Measurements from ENCODE around the gene RAD1. TPM values are rescaled to one million over a fixed set of nuclear protein-coding genes. Genes with fewer than 3 reads are reported as not detected.

The RAD1 gene
- total RNA-seq, 4 donors from 2014 or later = 11.4 to 29.9 (median 17.7) TPM

DNA sequence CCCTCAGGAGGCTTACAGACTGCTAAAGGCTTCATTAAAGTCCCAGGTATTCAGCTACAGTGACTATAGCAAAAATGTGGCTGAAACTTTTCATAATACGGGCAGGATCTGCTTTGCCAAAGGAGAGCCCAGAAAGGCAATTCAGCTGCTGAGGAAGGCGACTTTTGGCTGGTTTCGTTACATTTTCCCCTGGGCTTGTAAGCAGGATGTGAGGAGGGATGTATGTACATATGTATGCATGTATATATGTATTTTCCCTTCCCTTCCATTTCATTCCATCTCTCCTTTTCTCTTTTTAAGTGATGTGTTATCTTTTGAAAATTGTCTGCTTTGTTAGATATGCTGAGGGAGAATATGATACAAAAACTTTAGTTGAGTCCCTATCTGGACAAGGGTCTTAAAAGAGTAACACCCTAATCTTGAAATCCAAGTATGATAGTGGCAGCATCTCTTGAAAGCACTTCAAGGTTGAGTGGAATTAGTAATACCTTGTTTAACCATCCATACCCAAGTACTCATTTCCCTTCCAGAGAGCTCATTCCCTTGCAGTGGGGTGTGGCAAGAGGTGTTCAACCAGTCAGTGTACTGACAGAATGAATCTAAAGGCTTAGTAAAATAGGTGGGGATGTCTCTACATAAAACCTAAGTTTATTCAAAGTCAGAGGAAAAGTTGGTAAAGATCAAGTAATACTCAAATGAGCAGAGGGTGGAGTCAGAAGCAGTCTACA lies 28.7 kb downstream of the RAD1 start:
- no peaks in the 10 kb centered on the region for H3K9me3 ChIP-seq
- H3K36me3 ChIP-seq = no peaks in the 10 kb centered on the region
- no peak for DNase-seq (ENCODE audit: low spot score in 2 of 2)
- H3K27me3 ChIP-seq = no peaks in the 10 kb centered on the region
- H3K27ac ChIP-seq = no peak overlapping the region
- H3K4me1 ChIP-seq = peaks cover 2% of the 10 kb centered on the region
- WGBS = 87% methylated on average over 3 of the region's 3 CpGs
- TF ChIP-seq EP300 (IDR thresholded peaks at IDR 0.05) = no peak
- no peak for TF ChIP-seq POLR2AphosphoS5 (IDR thresholded peaks at IDR 0.05)
- no peak for TF ChIP-seq POLR2A (IDR thresholded peaks at IDR 0.05)
- TF ChIP-seq, protein P1, sequence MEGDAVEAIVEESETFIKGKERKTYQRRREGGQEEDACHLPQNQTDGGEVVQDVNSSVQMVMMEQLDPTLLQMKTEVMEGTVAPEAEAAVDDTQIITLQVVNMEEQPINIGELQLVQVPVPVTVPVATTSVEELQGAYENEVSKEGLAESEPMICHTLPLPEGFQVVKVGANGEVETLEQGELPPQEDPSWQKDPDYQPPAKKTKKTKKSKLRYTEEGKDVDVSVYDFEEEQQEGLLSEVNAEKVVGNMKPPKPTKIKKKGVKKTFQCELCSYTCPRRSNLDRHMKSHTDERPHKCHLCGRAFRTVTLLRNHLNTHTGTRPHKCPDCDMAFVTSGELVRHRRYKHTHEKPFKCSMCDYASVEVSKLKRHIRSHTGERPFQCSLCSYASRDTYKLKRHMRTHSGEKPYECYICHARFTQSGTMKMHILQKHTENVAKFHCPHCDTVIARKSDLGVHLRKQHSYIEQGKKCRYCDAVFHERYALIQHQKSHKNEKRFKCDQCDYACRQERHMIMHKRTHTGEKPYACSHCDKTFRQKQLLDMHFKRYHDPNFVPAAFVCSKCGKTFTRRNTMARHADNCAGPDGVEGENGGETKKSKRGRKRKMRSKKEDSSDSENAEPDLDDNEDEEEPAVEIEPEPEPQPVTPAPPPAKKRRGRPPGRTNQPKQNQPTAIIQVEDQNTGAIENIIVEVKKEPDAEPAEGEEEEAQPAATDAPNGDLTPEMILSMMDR (IDR thresholded peaks at IDR 0.05) = no peak
- H3K4me3 ChIP-seq = no peak overlapping the region

DNA sequence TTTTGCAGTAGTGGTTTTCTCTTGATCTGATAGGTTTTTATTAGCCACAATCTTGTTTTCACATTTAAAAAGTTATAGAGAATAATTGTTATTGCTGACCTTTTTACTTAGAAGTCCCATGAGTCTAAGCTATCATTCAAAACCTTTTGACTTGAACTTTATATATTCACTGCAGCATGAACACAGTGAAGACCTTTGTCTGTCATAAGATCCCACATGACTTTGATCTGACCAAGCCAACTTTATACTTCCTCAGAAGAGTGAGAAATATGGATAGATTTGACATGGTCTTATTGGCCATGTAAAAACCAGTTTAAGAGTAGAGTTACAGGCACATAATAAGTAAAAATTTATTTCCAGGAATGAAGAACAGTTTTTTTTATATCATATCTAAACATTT lies 34.1 kb downstream of the RAD1 start:
- H3K27ac ChIP-seq = no peak overlapping the region
- DNase-seq (ENCODE audit: low spot score in 2 of 2) = no peak
- H3K9me3 ChIP-seq = no peaks in the 10 kb centered on the region

DNA sequence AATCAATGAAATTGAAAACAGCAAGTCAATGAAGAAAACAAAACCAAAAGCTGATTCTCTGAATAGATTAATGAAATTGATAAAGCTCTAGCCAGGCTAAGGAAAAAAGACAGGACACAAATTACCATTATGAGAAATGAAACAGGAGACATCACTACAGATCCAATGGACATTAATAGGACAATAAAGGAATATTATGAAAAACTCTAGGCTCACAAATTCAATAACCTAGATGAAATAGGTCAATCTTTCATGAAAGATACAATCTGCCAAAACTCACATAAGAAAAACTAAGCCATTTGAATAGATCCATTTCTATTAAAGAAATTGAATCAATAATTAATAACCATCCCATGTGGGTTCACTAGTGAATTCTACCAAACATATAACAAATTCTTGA lies 39.0 kb downstream of the RAD1 start:
- DNase-seq (ENCODE audit: low spot score in 2 of 2) = no peak
- H3K4me3 ChIP-seq = no peak overlapping the region
- no peak overlapping the region for H3K27ac ChIP-seq
- H3K9me3 ChIP-seq = no peaks in the 10 kb centered on the region
- no peaks in the 10 kb centered on the region for H3K36me3 ChIP-seq
- TF ChIP-seq, protein P1 (IDR thresholded peaks at IDR 0.05) = no peak
- TF ChIP-seq POLR2AphosphoS5 (IDR thresholded peaks at IDR 0.05) (no peak), POLR2A (IDR thresholded peaks at IDR 0.05) (no peak), EP300 (IDR thresholded peaks at IDR 0.05) (no peak)
- no peaks in the 10 kb centered on the region for H3K4me1 ChIP-seq
- no peaks in the 10 kb centered on the region for H3K27me3 ChIP-seq

More for the DNA sequence above, 34.1 kb downstream of the RAD1 start:
- Histone ChIP-seq H3K27me3 (no peaks in the 10 kb centered on the region), H3K4me3 (no peak overlapping the region), H3K4me1 (no peaks in the 10 kb centered on the region), H3K36me3 (no peaks in the 10 kb centered on the region)
- TF ChIP-seq POLR2A (IDR thresholded peaks at IDR 0.05) = no peak

GRCh38 chr5:34870382-34870781 lies 44.9 kb downstream of the RAD1 start:
- WGBS = 97% methylated on average over 2 of the region's 2 CpGs
- no peak overlapping the region for H3K27ac ChIP-seq
- H3K36me3 ChIP-seq = no peaks in the 10 kb centered on the region
- no peaks in the 10 kb centered on the region for H3K9me3 ChIP-seq
- no peak overlapping the region for H3K4me3 ChIP-seq
- no peak for TF ChIP-seq POLR2A (IDR thresholded peaks at IDR 0.05)
- no peak for TF ChIP-seq POLR2AphosphoS5 (IDR thresholded peaks at IDR 0.05)
- no peak for TF ChIP-seq EP300 (IDR thresholded peaks at IDR 0.05)
- TF ChIP-seq, protein P1 (IDR thresholded peaks at IDR 0.05) = no peak
- H3K4me1 ChIP-seq = peaks cover 5% of the 10 kb centered on the region
- DNase-seq (ENCODE audit: low spot score in 2 of 2) = no peak
- H3K27me3 ChIP-seq = no peaks in the 10 kb centered on the region

DNA sequence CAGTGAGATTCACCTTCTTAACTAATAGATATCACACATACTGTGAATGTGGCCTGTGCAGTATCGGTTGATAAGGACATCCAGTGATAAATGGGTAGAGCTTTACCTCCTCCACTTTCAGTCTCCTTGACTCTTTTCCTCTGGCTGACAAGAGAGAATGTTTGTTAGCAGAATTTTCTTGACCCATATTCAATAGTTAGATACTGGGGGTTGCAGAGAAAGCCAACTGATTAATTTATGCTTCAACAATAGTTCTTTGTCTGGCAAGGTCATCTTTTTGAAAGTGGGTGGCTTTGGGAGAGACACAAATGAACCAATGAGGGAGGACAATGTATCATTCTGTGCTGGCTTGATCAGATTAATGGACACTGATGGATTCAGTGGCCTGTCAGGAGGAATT lies 46.0 kb downstream of the RAD1 start:
- Histone ChIP-seq H3K27ac (no peak overlapping the region), H3K4me1 (peaks cover 5% of the 10 kb centered on the region), H3K27me3 (no peaks in the 10 kb centered on the region), H3K36me3 (no peaks in the 10 kb centered on the region), H3K9me3 (no peaks in the 10 kb centered on the region), H3K4me3 (no peak overlapping the region)
- WGBS = 88% methylated on average over 1 of the region's 1 CpG
- TF ChIP-seq, protein P1 (IDR thresholded peaks at IDR 0.05) = no peak
- TF ChIP-seq POLR2AphosphoS5 (IDR thresholded peaks at IDR 0.05) (no peak), POLR2A (IDR thresholded peaks at IDR 0.05) (no peak), EP300 (IDR thresholded peaks at IDR 0.05) (no peak)
- no peak for DNase-seq (ENCODE audit: low spot score in 2 of 2)

DNA sequence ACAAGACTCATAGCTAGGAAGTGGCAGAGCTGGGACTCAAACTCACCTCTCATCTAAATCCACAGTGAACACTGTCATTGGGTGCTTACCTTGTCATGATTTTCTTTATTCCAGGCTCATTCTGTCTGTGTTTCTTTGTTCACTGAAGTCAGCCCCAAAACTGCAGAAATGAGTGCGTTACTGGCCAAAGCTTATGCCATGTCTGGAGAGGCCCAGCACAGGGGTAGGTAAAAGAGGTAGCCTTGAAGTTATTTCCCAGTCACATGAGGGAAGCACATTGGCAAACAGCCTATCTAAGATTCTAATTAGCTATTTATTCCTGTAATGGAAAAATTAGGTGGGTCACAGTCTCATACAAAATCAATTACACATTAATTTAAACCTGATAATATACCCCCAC lies 46.5 kb downstream of the RAD1 start:
- 95% methylated on average over 1 of the region's 1 CpG for WGBS
- Histone ChIP-seq H3K27me3 (no peaks in the 10 kb centered on the region), H3K27ac (no peak overlapping the region), H3K4me1 (peaks cover 5% of the 10 kb centered on the region), H3K9me3 (no peaks in the 10 kb centered on the region), H3K36me3 (no peaks in the 10 kb centered on the region), H3K4me3 (no peak overlapping the region)
- TF ChIP-seq POLR2A (IDR thresholded peaks at IDR 0.05) (no peak), EP300 (IDR thresholded peaks at IDR 0.05) (no peak), POLR2AphosphoS5 (IDR thresholded peaks at IDR 0.05) (no peak)
- TF ChIP-seq, protein P1 (IDR thresholded peaks at IDR 0.05) = no peak
- no peak for DNase-seq (ENCODE audit: low spot score in 2 of 2)
